Thyroid gland (tissue), 4 donors: ENCODE results near the gene CALY. TPM values are rescaled to one million over a fixed set of nuclear protein-coding genes. Genes with fewer than 3 reads are reported as not detected.

Source experiments
- DNase-seq, 2 donors: peaks; one replicate each; pipeline ENCODE4 v3.0.0-alpha.2; 2019
- H3K27ac ChIP-seq, 3 donors: fragments of 200-600 bp; sonication (generic); 1 replicate in 2 of 3; 2 replicates in 1 of 3; pipeline ENCODE4 v1.5.1; 2016 to 2019; ENCODE audit warnings: mild to moderate bottlenecking in 1 of 3, moderate library complexity in 1 of 3
- H3K27me3 ChIP-seq: fragments of 200-600 bp; sonication (generic); one replicate; pipeline ENCODE4 v1.5.1; 2019
- H3K36me3 ChIP-seq, 2 donors: fragments of 200-600 bp; sonication (generic); one replicate each; pipeline ENCODE4 v1.5.1; 2016 to 2019
- H3K4me1 ChIP-seq, 2 donors: fragments of 200-600 bp; sonication (generic); one replicate each; pipeline ENCODE4 v1.5.1; 2017 to 2019
- H3K4me3 ChIP-seq, 3 donors: fragments of 200-600 bp; sonication (generic); replicated peaks in 1 of 3; 1 replicate in 2 of 3; 2 replicates in 1 of 3; pipeline ENCODE4 v1.5.1; 2016; ENCODE audit warnings: mild to moderate bottlenecking in 1 of 3
- H3K9me3 ChIP-seq: fragments of 200-600 bp; sonication (generic); one replicate; pipeline ENCODE4 v1.5.1; 2017
- POLR2A ChIP-seq, 2 donors: fragments of 450-650 bp; IDR thresholded peaks; one replicate each; pipeline ENCODE4 v1.6.1; 2017; ENCODE audit warnings: antibody characterized with exemption in 2 of 2, mild to moderate bottlenecking in 2 of 2, moderate library complexity in 1 of 2
- WGBS, 2 donors: methylation state at CpG; one replicate each; pipeline ENCODE4 v1.1.5; 2017; 5-methylcytosine and 5-hydroxymethylcytosine counted together
- intact Hi-C: fragments of 100-400 bp; cut with DNase I; formaldehyde crosslinking; loops from one replicate; pipeline ENCODE4 v1.15.1; 2023
- total RNA-seq, 4 donors: library from RNA; depleted of rRNA; stranded (reverse); fragments of >200 nt; gene quantifications; one replicate each; pipeline ENCODE4 v1.2.3, GENCODE V29; 2016
- TF ChIP-seq, protein P1 (sequence below), 6 experiments: fragments of 200-600 bp in 3 of 6; fragments of 450-650 bp in 3 of 6; sonication (generic) in 3 of 6; IDR thresholded peaks; one replicate each; pipeline ENCODE4 v1.5.1; 2016 to 2019; ENCODE audit warnings: antibody characterized with exemption in 6 of 6, mild to moderate bottlenecking in 2 of 6, inconsistent platforms in 1 of 6, moderate library complexity in 1 of 6

Gene CALY
- total RNA-seq, 4 donors from 2014 or later = 0.13 to 1.5 TPM; not detected in 2

DNA sequence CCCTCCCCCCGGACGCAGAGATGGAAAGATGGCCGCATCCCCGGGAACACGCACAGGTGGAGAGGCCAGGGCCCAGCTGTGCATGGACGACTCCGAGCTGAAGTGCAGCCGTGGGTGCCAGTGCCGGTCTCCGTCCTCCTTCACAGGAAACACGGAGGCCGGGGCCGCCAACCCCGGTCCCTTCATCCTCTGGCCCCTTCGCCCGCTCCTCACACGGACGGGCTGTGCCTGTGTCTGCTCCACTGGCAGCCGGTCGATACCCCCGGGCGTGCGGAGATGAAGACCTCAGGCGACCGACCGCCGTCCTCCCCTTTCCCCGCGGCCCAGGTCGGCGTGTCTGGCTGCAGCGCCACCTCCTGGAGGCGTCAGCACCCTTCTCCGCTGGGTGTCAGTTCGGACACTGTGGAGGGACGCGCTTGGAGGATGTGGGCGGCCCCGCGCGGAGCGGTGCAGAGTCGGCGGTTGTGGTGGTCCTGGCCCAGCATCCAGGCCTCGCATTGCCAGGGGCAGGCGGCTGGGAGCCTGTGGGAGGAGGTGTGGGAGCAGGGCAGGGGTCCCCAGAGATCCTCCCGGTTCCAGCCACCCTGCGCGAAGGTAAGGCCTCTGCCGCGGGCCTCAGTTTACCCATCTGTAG lies 18.1 kb downstream of the CALY start:
- Histone ChIP-seq H3K27ac (no peak overlapping the region), H3K36me3 (no peaks in the 10 kb centered on the region), H3K4me1 (peaks cover 4 to 6% of the 10 kb centered on the region in 2 donors), H3K27me3 (no peaks in the 10 kb centered on the region), H3K9me3 (no peaks in the 10 kb centered on the region), H3K4me3 (no peak overlapping the region)
- peak; percentile 48 to 52 for DNase-seq
- 0 to 31% methylated on average over 7 to 9 of the region's 51 CpGs for WGBS, 2 donors
- intact Hi-C loops = no loop called here
- no peak for TF ChIP-seq POLR2A (IDR thresholded peaks at IDR 0.05)
- TF ChIP-seq, protein P1, sequence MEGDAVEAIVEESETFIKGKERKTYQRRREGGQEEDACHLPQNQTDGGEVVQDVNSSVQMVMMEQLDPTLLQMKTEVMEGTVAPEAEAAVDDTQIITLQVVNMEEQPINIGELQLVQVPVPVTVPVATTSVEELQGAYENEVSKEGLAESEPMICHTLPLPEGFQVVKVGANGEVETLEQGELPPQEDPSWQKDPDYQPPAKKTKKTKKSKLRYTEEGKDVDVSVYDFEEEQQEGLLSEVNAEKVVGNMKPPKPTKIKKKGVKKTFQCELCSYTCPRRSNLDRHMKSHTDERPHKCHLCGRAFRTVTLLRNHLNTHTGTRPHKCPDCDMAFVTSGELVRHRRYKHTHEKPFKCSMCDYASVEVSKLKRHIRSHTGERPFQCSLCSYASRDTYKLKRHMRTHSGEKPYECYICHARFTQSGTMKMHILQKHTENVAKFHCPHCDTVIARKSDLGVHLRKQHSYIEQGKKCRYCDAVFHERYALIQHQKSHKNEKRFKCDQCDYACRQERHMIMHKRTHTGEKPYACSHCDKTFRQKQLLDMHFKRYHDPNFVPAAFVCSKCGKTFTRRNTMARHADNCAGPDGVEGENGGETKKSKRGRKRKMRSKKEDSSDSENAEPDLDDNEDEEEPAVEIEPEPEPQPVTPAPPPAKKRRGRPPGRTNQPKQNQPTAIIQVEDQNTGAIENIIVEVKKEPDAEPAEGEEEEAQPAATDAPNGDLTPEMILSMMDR (IDR thresholded peaks at IDR 0.05) = peak in 5 of 6 experiments; percentile 36 to 65 (median 51)

- TF ChIP-seq, protein P1 (IDR thresholded peaks at IDR 0.05) = no peak
- TF ChIP-seq POLR2A (IDR thresholded peaks at IDR 0.05) = no peak
- no peaks in the 10 kb centered on the region for H3K36me3 ChIP-seq
- no peaks in the 10 kb centered on the region for H3K27me3 ChIP-seq
- no peak overlapping the region for H3K4me3 ChIP-seq
- 83 to 88% methylated on average over 3 to 6 of the region's 7 CpGs for WGBS, 2 donors
- intact Hi-C loops = no loop called here
- DNase-seq = no peak
- no peak overlapping the region for H3K27ac ChIP-seq
- no peaks in the 10 kb centered on the region for H3K9me3 ChIP-seq
- peaks cover 4 to 6% of the 10 kb centered on the region in 2 donors for H3K4me1 ChIP-seq
These were observed 20.0 kb downstream of the CALY start for GRCh38 chr10:133316732-133317131.

DNA sequence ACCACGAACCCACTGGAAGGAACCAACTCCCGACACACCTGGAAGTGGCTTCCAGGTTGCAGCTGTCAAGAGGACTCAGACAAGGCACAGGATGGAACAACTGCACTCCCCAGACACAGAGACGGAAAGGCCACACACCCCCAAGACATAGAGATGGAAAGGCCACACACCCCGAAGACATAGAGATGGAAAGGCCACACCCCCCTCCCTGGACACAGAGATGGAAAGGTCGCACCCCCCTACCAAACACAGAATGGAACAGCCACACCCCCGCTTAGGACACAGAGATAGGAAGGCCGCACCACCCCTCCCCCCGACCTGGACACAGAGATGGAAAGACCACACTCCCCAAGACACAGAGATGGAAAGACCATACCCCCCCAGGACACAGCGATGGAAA lies 20.4 kb downstream of the CALY start:
- H3K4me3 ChIP-seq = no peak overlapping the region
- intact Hi-C loops = no loop called here
- no peak overlapping the region for H3K27ac ChIP-seq
- peaks cover 0 to 3% of the 10 kb centered on the region in 2 donors for H3K36me3 ChIP-seq
- H3K4me1 ChIP-seq = peaks cover 4 to 6% of the 10 kb centered on the region in 2 donors
- H3K9me3 ChIP-seq = no peaks in the 10 kb centered on the region
- H3K27me3 ChIP-seq = no peaks in the 10 kb centered on the region
- TF ChIP-seq, protein P1 (IDR thresholded peaks at IDR 0.05) = no peak
- WGBS, 2 donors = 94 to 96% methylated on average over 5 to 9 of the region's 9 CpGs
- no peak for DNase-seq

GRCh38 chr10:133315847-133316246 lies 20.8 kb downstream of the CALY start:
- intact Hi-C loops = no loop called here

DNA sequence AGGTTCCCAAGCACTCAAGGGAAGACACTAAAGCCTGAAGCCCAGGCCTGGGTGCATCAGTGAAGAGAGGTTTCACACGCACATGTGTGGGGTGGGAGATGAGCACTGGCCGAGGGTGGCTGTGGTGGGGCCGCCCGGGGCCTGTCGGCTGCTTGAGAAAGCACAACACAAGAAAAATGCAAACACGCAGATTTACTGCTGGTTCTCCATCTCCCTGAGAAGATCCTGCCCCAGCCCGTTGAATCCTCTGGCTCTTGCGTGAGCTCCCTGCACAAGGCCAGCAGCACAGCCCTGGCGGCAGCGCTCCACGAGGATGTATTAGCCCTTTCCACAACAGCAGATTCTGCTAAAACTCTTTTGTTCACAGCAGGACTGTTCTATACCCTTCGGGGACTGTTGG lies 21.8 kb downstream of the CALY start:
- Histone ChIP-seq H3K27me3 (no peaks in the 10 kb centered on the region), H3K9me3 (no peaks in the 10 kb centered on the region), H3K27ac (no peak overlapping the region), H3K4me1 (peaks cover 4 to 6% of the 10 kb centered on the region in 2 donors), H3K4me3 (no peak overlapping the region), H3K36me3 (peaks cover 0 to 10% of the 10 kb centered on the region in 2 donors)
- no peak for TF ChIP-seq POLR2A (IDR thresholded peaks at IDR 0.05)
- TF ChIP-seq, protein P1 (IDR thresholded peaks at IDR 0.05) = no peak
- no peak for DNase-seq
- intact Hi-C loops = loop anchor here (5.0 kb wide), 2 partner anchors 53 to 62 kb away; partner anchors contain the start of gene PAOX
- 75 to 80% methylated on average over 9 to 12 of the region's 12 CpGs for WGBS, 2 donors

More at GRCh38 chr10:133315847-133316246, 20.8 kb downstream of the CALY start:
- Histone ChIP-seq H3K27me3 (no peaks in the 10 kb centered on the region), H3K36me3 (peaks cover 0 to 3% of the 10 kb centered on the region in 2 donors), H3K9me3 (no peaks in the 10 kb centered on the region), H3K4me1 (peaks cover 4 to 6% of the 10 kb centered on the region in 2 donors), H3K27ac (no peak overlapping the region), H3K4me3 (no peak overlapping the region)
- TF ChIP-seq, protein P1 (IDR thresholded peaks at IDR 0.05) = no peak
- no peak for TF ChIP-seq POLR2A (IDR thresholded peaks at IDR 0.05)
- 85 to 90% methylated on average over 5 of the region's 5 CpGs for WGBS, 2 donors
- DNase-seq = no peak
